Tibial nerve (tissue), 4 donors: ENCODE measurements around the gene SELP.

Experiments
- EP300 ChIP-seq, 2 donors: sonication (generic); formaldehyde crosslinking; IDR thresholded peaks; one replicate each; pipeline ENCODE4 v1.6.1; 2017; ENCODE audit warnings: antibody characterized with exemption in 2 of 2, mild to moderate bottlenecking in 1 of 2
- POLR2A ChIP-seq, 2 donors: fragments of 450-650 bp; IDR thresholded peaks; one replicate each; pipeline ENCODE4 v1.6.1; 2017; ENCODE audit warnings: antibody characterized with exemption in 2 of 2, mild to moderate bottlenecking in 2 of 2, moderate library complexity in 2 of 2
- TF ChIP-seq, protein P1 (sequence below), 5 experiments: fragments of 200-600 bp in 3 of 5; fragments of 450-650 bp in 2 of 5; sonication (generic) in 3 of 5; IDR thresholded peaks; one replicate each; pipeline ENCODE4 v1.5.1; 2016 to 2019; ENCODE audit warnings: antibody characterized with exemption in 5 of 5, mild to moderate bottlenecking in 3 of 5, moderate library complexity in 2 of 5

DNA sequence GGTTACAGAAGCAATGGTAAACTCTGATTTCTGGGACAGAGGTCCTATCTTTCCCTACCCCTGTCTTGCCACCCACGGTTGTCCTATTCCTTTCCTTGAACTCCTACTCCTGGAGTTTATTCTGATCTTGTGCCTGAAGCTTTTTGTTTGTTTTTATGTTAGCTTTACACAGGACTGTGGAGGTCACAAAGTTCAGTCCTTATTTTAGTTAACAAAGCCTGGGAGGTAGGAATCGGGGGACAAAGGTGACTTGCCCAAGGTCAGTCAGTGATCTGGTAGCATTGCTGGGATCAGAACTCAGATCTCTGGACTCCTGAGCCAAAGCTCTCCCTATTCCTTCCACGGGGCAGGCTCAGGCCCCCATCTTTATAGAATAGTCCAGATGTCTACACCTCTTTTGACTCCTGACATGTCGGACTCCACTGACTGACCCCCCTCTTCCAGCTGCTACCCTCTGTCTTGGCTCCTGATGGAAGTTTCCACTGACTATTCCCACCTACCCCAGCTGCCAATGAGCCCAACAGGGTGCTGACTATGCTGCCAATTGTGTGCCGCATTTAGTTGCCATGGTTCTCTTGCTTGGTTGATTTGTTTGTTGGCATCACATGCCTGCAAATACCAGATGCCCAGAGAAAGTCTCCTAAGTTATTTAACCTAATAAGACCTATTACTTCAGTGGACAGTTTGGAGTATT lies 53.5 kb downstream of the SELP start:
- TF ChIP-seq, protein P1, sequence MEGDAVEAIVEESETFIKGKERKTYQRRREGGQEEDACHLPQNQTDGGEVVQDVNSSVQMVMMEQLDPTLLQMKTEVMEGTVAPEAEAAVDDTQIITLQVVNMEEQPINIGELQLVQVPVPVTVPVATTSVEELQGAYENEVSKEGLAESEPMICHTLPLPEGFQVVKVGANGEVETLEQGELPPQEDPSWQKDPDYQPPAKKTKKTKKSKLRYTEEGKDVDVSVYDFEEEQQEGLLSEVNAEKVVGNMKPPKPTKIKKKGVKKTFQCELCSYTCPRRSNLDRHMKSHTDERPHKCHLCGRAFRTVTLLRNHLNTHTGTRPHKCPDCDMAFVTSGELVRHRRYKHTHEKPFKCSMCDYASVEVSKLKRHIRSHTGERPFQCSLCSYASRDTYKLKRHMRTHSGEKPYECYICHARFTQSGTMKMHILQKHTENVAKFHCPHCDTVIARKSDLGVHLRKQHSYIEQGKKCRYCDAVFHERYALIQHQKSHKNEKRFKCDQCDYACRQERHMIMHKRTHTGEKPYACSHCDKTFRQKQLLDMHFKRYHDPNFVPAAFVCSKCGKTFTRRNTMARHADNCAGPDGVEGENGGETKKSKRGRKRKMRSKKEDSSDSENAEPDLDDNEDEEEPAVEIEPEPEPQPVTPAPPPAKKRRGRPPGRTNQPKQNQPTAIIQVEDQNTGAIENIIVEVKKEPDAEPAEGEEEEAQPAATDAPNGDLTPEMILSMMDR (IDR thresholded peaks at IDR 0.05) = no peak
- TF ChIP-seq POLR2A (IDR thresholded peaks at IDR 0.05) (no peak), EP300 (IDR thresholded peaks at IDR 0.05) (no peak)
